Measurements from ENCODE around the gene ATG4A. TPM values are rescaled to one million over a fixed set of nuclear protein-coding genes. Genes with fewer than 3 reads are reported as not detected.

Gene ATG4A, protein sequence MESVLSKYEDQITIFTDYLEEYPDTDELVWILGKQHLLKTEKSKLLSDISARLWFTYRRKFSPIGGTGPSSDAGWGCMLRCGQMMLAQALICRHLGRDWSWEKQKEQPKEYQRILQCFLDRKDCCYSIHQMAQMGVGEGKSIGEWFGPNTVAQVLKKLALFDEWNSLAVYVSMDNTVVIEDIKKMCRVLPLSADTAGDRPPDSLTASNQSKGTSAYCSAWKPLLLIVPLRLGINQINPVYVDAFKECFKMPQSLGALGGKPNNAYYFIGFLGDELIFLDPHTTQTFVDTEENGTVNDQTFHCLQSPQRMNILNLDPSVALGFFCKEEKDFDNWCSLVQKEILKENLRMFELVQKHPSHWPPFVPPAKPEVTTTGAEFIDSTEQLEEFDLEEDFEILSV
- 10 to 100 TPM; 11.7 to 16.4 (median 12.1) TPM for total RNA-seq
- long read RNA-seq, transcript ATG4A-203 (13 exons, 2,315 nt): major isoform, 6 of 8 reads
- long read RNA-seq, partial matches to known transcripts: 1 of 8 reads
- long read RNA-seq, other reads (novel, unspliced or antisense): 1 of 8 reads

DNA sequence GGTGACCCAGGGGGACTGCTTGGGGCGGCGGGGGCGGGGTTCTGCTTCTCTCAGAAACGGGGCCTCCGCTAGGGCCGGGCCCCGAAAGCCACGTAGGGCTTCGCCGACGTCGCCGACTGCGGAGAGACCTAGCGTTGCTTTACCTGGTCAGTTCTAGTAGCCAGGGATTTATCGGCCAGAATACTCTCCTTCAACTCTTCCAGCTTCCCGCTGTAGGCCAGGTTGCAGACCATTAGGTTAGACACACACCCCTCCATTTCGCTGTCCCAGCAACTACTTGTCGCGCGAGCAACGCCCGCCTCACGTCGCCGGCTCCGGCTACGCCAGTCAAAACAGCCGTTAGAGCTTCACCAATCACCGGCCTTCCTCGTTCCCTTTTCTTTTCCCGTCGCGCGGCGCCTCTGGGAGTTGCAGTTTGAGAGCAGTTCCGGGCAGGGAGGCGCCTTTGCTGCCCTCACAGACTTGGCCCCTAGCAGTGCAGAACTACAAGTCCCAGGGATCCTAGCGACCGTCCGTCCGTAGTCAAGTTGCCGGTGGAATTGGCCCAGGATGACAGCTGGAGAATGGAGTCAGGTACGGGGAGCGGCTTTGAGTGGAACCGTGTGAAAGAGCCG, at the start of gene ATG4A, which contains the start of gene PSMD10:
TSS of gene ATG4A (plus strand) at position 515 of the 614 bp plus-strand sequence. CDS start at position 564, 49 bp downstream.
TSS of gene PSMD10 (minus strand) at position 279 of the 614 bp plus-strand sequence. CDS start at position 257, 22 bp downstream.
- Histone ChIP-seq H3K27me3 (no peaks in the 10 kb centered on the region), H3K4me1 (no peaks in the 10 kb centered on the region), H3K36me3 (peaks cover 0 to 13% (median 0%) of the 10 kb centered on the region in 4 donors), H3K27ac (peak within 1 kb of the TSS; percentile 71 to 73 (median 73)), H3K9me3 (no peaks in the 10 kb centered on the region), H3K4me3 (peak within 1 kb of the TSS; percentile 44 to 65 (median 61))
- intact Hi-C loops (cut with DNase I): no loop called here
- TF ChIP-seq, protein P1, sequence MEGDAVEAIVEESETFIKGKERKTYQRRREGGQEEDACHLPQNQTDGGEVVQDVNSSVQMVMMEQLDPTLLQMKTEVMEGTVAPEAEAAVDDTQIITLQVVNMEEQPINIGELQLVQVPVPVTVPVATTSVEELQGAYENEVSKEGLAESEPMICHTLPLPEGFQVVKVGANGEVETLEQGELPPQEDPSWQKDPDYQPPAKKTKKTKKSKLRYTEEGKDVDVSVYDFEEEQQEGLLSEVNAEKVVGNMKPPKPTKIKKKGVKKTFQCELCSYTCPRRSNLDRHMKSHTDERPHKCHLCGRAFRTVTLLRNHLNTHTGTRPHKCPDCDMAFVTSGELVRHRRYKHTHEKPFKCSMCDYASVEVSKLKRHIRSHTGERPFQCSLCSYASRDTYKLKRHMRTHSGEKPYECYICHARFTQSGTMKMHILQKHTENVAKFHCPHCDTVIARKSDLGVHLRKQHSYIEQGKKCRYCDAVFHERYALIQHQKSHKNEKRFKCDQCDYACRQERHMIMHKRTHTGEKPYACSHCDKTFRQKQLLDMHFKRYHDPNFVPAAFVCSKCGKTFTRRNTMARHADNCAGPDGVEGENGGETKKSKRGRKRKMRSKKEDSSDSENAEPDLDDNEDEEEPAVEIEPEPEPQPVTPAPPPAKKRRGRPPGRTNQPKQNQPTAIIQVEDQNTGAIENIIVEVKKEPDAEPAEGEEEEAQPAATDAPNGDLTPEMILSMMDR (IDR thresholded peaks at IDR 0.05): peak in 1 of 4 donors; percentile 9
- TF ChIP-seq POLR2A (IDR thresholded peaks at IDR 0.05): peak; percentile 56
- WGBS (ENCODE audit: insufficient coverage, low coverage, low lambda C conversion rate, missing lambda C conversion rate): 31% methylated on average over 23 of the region's 47 CpGs
- peak; percentile 93 to 95 (median 95) for DNase-seq
- peak; percentile 96 to 98 (median 98) for ATAC-seq

- WGBS (ENCODE audit: insufficient coverage, low coverage, low lambda C conversion rate, missing lambda C conversion rate): 34% methylated on average over 10 of the region's 10 CpGs
- intact Hi-C loops (cut with DNase I): no loop called here
- no peaks in the 10 kb centered on the region for H3K36me3 ChIP-seq
- no peaks in the 10 kb centered on the region for H3K4me1 ChIP-seq
- H3K4me3 ChIP-seq: no peak within 1 kb of the TSS
- no peak for TF ChIP-seq POLR2A (IDR thresholded peaks at IDR 0.05)
- TF ChIP-seq, protein P1 (IDR thresholded peaks at IDR 0.05): no peak
- H3K27ac ChIP-seq: no peak within 1 kb of the TSS
- H3K27me3 ChIP-seq: no peaks in the 10 kb centered on the region
- no peaks in the 10 kb centered on the region for H3K9me3 ChIP-seq
- ATAC-seq: peak in 3 of 4 donors; percentile 39 to 67 (median 39)
- DNase-seq: no peak
Measured at GRCh38 chrX:108044554-108045256, 46.9 kb upstream of the ATG4A start, which contains the start of gene VSIG1. VSIG1 (plus strand) TSS chrX:108045065; CDS start chrX:108045131, 66 bp downstream.

DNA sequence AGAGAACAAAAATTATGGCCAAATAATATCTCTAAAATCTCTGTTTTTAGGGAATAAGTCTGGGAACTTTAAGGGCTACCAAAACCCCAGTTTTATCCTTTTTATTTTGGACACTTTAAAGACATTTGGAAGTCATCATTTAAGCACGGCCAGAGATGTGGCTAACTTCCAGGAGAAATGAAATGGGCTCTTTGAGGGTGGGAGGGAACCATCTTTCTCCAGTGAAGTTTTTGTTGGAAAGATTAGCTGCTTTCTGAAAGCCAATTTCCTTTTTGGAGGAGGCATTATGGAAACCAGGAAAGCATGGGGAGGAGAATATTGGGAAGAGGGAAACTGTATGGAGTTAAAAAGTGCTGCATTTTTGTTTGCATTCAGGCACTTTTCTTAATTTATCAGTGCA, 41.9 kb upstream of the ATG4A start:
- no peak for DNase-seq
- WGBS (ENCODE audit: insufficient coverage, low coverage, low lambda C conversion rate, missing lambda C conversion rate): 40% methylated on average over 1 of the region's 1 CpG

DNA sequence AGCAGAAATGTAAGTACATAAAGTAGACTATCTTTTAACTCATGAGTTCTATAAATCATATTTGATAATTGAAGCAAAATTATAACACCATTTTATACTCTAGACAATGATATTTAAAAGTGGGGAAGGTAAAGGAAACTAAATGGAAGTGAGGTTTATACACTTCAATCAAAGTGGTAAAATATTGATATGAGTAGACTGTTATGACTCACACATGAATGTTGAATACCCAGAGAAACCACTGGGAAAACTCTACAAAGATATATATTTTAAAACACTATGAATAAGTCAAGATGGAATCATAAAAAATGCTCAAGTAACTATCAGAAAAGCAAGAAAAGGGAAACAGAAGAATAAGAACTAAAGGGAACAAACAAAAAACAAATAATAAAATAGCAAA, 38.4 kb upstream of the ATG4A start:
- no peak overlapping the region for H3K27ac ChIP-seq
- H3K27me3 ChIP-seq: peaks cover 0 to 4% of the 10 kb centered on the region in 2 donors
- no peaks in the 10 kb centered on the region for H3K36me3 ChIP-seq
- H3K4me3 ChIP-seq: no peak overlapping the region
- no peaks in the 10 kb centered on the region for H3K9me3 ChIP-seq
- H3K4me1 ChIP-seq: no peaks in the 10 kb centered on the region
- intact Hi-C loops (cut with DNase I): no loop called here
- DNase-seq: no peak
- TF ChIP-seq POLR2A (IDR thresholded peaks at IDR 0.05): no peak
- TF ChIP-seq, protein P1 (IDR thresholded peaks at IDR 0.05): no peak
- no peak for ATAC-seq

More for the DNA sequence above, 41.9 kb upstream of the ATG4A start:
- Histone ChIP-seq H3K4me1 (no peaks in the 10 kb centered on the region), H3K27ac (no peak overlapping the region), H3K27me3 (no peaks in the 10 kb centered on the region), H3K36me3 (no peaks in the 10 kb centered on the region), H3K9me3 (no peaks in the 10 kb centered on the region), H3K4me3 (no peak overlapping the region)
- TF ChIP-seq POLR2A (IDR thresholded peaks at IDR 0.05): no peak
- TF ChIP-seq, protein P1 (IDR thresholded peaks at IDR 0.05): no peak
- intact Hi-C loops (cut with DNase I): no loop called here
- ATAC-seq: no peak

All from right lobe of liver (tissue), 6 donors.